ENCODE data around the gene CLCN4. TPM values are rescaled to one million over a fixed set of nuclear protein-coding genes. Genes with fewer than 3 reads are reported as not detected.

The CLCN4 gene
- polyA plus RNA-seq, 1 of the 3 experiments (the other 2 are of a cell fraction) = 1.1 TPM

- Histone ChIP-seq H3K4me2 (no peak overlapping the region), H3K36me3 (replicated peaks in 1 of 2; ENCODE audit: control insufficient read depth in 1 of 2, insufficient read depth in 2 of 2, low read length in 1 of 2) (no peaks in the 10 kb centered on the region), H3F3A (replicated peaks; ENCODE audit: insufficient read depth) (no peaks in the 10 kb centered on the region), H3K9ac (no peak overlapping the region), H3K27ac (ENCODE audit: low read depth in 2 of 2, low read length in 1 of 2) (no peak overlapping the region), H3K4me1 (ENCODE audit: control insufficient read depth in 1 of 2, insufficient read depth in 2 of 2, low read depth in 1 of 2, low read length in 1 of 2) (no peaks in the 10 kb centered on the region), H3K9me2 (no peaks in the 10 kb centered on the region), H3K79me2 (ENCODE audit: insufficient read depth) (no peaks in the 10 kb centered on the region), H2AFZ (ENCODE audit: low read depth) (no peak overlapping the region), H3K4me3 (ENCODE audit: low read depth in 2 of 2, low read length in 1 of 2) (no peak overlapping the region), H3K9me3 (no peaks in the 10 kb centered on the region), H4K20me1 (ENCODE audit: insufficient read depth) (no peaks in the 10 kb centered on the region), H3K27me3 (ENCODE audit: insufficient read depth) (no peaks in the 10 kb centered on the region; the same call in 1 of the 2 replicates)
- TF ChIP-seq TEAD4 (IDR thresholded peaks at IDR 0.05; ENCODE audit: borderline replicate concordance, insufficient read depth) = no peak
- TF ChIP-seq TAF1 (IDR thresholded peaks at IDR 0.05; ENCODE audit: borderline replicate concordance, low read depth, low read length) = no peak
- no peak for TF ChIP-seq FOSL2 (IDR thresholded peaks at IDR 0.05; ENCODE audit: borderline replicate concordance, low read depth)
- TF ChIP-seq MXI1 (IDR thresholded peaks at IDR 0.05; ENCODE audit: low read depth, low read length) = no peak
- TF ChIP-seq SMC3 (IDR thresholded peaks at IDR 0.05; ENCODE audit: low read depth, low read length) = no peak
- no peak for TF ChIP-seq USF2 (IDR thresholded peaks at IDR 0.05; ENCODE audit: borderline replicate concordance, low read depth, low read length)
- no peak for TF ChIP-seq RXRA (IDR thresholded peaks at IDR 0.05; ENCODE audit: borderline replicate concordance, low read depth)
- no peak for TF ChIP-seq YY1 (IDR thresholded peaks at IDR 0.05; ENCODE audit: low read depth)
- TF ChIP-seq MAX (IDR thresholded peaks at IDR 0.05; ENCODE audit: low read depth) = no peak
- TF ChIP-seq CTCF (IDR thresholded peaks at IDR 0.05) = no peak
- no peak for TF ChIP-seq FOXM1 (IDR thresholded peaks at IDR 0.05; ENCODE audit: low read depth)
- TF ChIP-seq TCF12 (IDR thresholded peaks at IDR 0.05) = no peak
- no peak for TF ChIP-seq JUND (IDR thresholded peaks at IDR 0.05)
- DNase-seq = no peak
- WGBS (ENCODE audit: low lambda C conversion rate) = 42% methylated on average over 8 of the region's 11 CpGs
- CTCF ChIA-PET = interaction anchor here (5.0 kb wide), 1 partner anchor 25 kb away, joined by 20 read pairs; no protein-coding TSS in a partner anchor
- POLR2A ChIA-PET = no interaction called here
These were observed 8.1 kb downstream of the CLCN4 start for GRCh38 chrX:10164879-10165278.

GRCh38 chrX:10165580-10166247, 8.9 kb downstream of the CLCN4 start:
- no peak overlapping the region for H3K27ac ChIP-seq (ENCODE audit: low read depth in 2 of 2, low read length in 1 of 2)
- ChIA-PET POLR2A (no interaction called here), CTCF (interaction anchor here (5.0 kb wide), 1 partner anchor 24 kb away, joined by 20 read pairs; no protein-coding TSS in a partner anchor)
- WGBS (ENCODE audit: low lambda C conversion rate) = 71% methylated on average over 18 of the region's 18 CpGs
- no peaks in the 10 kb centered on the region for H3K79me2 ChIP-seq (ENCODE audit: insufficient read depth)
- no peaks in the 10 kb centered on the region for H3K9me3 ChIP-seq
- no peaks in the 10 kb centered on the region for H4K20me1 ChIP-seq (ENCODE audit: insufficient read depth)
- no peaks in the 10 kb centered on the region; the same call in 1 of the 2 replicates for H3K27me3 ChIP-seq (ENCODE audit: insufficient read depth)
- no peaks in the 10 kb centered on the region for H3F3A ChIP-seq (replicated peaks; ENCODE audit: insufficient read depth)
- H3K36me3 ChIP-seq (replicated peaks in 1 of 2; ENCODE audit: control insufficient read depth in 1 of 2, insufficient read depth in 2 of 2, low read length in 1 of 2) = no peaks in the 10 kb centered on the region
- H3K4me2 ChIP-seq = no peak overlapping the region
- no peak overlapping the region for H3K4me3 ChIP-seq (ENCODE audit: low read depth in 2 of 2, low read length in 1 of 2)
- no peaks in the 10 kb centered on the region for H3K9me2 ChIP-seq
- no peak overlapping the region for H3K9ac ChIP-seq
- no peak for DNase-seq
- H3K4me1 ChIP-seq (ENCODE audit: control insufficient read depth in 1 of 2, insufficient read depth in 2 of 2, low read depth in 1 of 2, low read length in 1 of 2) = no peaks in the 10 kb centered on the region
- H2AFZ ChIP-seq (ENCODE audit: low read depth) = no peak overlapping the region
- TF ChIP-seq MAX (IDR thresholded peaks at IDR 0.05; ENCODE audit: low read depth) (no peak), IRF3 (IDR thresholded peaks at IDR 0.05; ENCODE audit: low read depth, low read length) (no peak), GATA2 (CRISPR knock-in tag; IDR thresholded peaks at IDR 0.05) (no peak), TEAD4 (IDR thresholded peaks at IDR 0.05; ENCODE audit: borderline replicate concordance, insufficient read depth) (no peak), GABPA (IDR thresholded peaks at IDR 0.05; ENCODE audit: low read depth) (no peak), CTCF (IDR thresholded peaks at IDR 0.05) (no peak), USF2 (IDR thresholded peaks at IDR 0.05; ENCODE audit: borderline replicate concordance, low read depth, low read length) (no peak), CHD2 (IDR thresholded peaks at IDR 0.05; ENCODE audit: low read length, partially characterized antibody) (no peak), TAF1 (IDR thresholded peaks at IDR 0.05; ENCODE audit: borderline replicate concordance, low read depth, low read length) (no peak), RXRA (IDR thresholded peaks at IDR 0.05; ENCODE audit: borderline replicate concordance, low read depth) (no peak)

Measured in SK-N-SH (cell line).